ENCODE data around the gene UPB1.

UPB1 gene

DNA sequence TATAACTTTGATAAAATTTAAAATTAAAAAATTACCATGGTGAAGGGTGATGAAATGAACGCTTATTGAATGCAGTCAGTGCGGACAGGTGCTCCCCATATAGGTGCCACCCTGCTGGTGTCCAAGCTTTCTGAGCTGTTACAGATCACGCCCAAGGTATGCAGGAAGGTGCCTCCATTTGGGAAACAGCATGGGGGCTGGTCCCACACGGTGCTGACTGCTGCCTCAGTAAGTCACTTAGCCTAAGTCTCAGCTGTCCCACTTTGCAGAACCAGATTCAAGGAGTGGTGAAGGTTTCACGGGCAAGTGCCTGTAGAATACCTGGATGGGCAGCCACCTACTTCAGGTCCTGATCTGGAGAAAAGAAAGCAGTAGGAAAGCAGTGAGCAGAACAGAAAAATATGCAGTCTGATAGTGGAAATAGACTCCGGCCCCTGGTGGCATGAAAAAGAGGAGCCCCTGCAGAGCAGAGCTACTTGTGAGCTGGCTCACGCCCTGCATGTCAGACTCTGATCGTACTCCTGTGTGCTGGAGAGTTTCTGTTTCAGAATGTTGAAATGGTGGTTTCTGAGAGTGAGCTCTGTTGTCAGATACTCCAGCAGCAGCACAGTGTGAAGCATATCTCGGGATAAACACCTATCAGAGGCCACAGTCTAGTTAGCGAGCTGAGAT, 34.6 kb upstream of the UPB1 start:
- no peaks in the 10 kb centered on the region for H3K9me3 Mint-ChIP-seq
- peaks cover 24% of the 10 kb centered on the region for H3K4me1 Mint-ChIP-seq
- TF ChIP-seq, protein P1, sequence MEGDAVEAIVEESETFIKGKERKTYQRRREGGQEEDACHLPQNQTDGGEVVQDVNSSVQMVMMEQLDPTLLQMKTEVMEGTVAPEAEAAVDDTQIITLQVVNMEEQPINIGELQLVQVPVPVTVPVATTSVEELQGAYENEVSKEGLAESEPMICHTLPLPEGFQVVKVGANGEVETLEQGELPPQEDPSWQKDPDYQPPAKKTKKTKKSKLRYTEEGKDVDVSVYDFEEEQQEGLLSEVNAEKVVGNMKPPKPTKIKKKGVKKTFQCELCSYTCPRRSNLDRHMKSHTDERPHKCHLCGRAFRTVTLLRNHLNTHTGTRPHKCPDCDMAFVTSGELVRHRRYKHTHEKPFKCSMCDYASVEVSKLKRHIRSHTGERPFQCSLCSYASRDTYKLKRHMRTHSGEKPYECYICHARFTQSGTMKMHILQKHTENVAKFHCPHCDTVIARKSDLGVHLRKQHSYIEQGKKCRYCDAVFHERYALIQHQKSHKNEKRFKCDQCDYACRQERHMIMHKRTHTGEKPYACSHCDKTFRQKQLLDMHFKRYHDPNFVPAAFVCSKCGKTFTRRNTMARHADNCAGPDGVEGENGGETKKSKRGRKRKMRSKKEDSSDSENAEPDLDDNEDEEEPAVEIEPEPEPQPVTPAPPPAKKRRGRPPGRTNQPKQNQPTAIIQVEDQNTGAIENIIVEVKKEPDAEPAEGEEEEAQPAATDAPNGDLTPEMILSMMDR (IDR thresholded peaks at IDR 0.05; ENCODE audit: unreplicated experiment in 3 of 3): no peak
- peak overlapping the region in 2 of 3 experiments; percentile 50 to 65 for H3K27ac Mint-ChIP-seq
- H3K27me3 Mint-ChIP-seq (ENCODE audit: low read depth): peaks cover 8% of the 10 kb centered on the region
- no peak overlapping the region for H3K4me3 Mint-ChIP-seq
- H3K36me3 Mint-ChIP-seq (ENCODE audit: low read depth): no peaks in the 10 kb centered on the region

DNA sequence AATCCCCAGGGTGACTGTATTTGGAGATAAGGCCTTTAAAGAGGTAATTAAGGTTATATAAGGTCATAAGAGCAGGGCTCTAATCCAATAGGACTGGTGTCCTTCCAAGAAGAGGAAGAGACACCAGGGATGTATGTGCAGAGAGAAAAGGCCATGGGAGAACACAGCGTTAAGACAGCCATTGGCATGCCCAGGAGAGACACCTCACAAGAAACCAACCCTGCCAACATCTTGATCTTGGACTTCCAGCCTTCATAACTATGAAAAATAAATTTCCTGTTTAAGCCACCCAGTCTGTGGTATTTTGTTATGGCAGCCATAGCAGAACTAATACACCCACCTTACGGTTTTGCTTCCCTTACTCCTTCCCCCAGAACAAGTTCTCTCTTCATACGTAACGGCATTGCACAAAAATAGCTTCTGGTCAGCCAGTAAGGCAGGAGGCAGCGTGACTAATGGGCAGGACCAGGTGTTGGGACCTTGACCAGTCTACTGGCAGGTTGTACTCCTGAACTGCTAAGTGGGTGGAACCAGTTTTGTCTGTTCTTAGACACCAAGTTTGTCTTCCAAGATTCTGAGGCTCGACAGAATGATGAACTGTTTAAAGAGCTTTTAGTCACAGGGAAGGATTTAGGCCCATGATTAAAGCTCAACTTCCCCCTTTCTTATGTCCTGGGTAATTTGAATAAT, 31.9 kb upstream of the UPB1 start:
- no peaks in the 10 kb centered on the region for H3K36me3 Mint-ChIP-seq (ENCODE audit: low read depth)
- peak overlapping the region in 2 of 3 experiments; percentile 15 to 56 for H3K27ac Mint-ChIP-seq
- peaks cover 37% of the 10 kb centered on the region for H3K4me1 Mint-ChIP-seq
- H3K4me3 Mint-ChIP-seq: no peak overlapping the region
- H3K27me3 Mint-ChIP-seq (ENCODE audit: low read depth): no peaks in the 10 kb centered on the region
- H3K9me3 Mint-ChIP-seq: no peaks in the 10 kb centered on the region
- TF ChIP-seq, protein P1 (IDR thresholded peaks at IDR 0.05; ENCODE audit: unreplicated experiment in 3 of 3): no peak

DNA sequence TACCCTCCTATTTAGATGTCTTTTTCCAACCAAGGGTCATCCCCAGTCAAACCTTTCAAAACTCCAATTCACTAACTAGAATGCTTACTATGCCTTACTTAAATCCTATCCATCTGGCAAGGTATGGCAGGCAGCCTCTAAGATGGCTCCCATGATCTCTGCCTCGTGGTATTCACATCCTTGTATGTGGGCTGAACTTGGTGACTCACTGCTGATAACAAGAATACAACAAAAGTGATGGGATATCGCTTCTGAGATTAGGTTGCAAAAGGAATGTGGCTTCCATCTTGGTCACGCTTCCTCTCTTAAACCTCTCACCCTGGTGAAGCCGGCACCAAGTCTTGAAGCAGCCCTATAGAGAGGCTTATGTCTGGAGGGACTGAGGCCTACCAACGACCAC, 29.6 kb upstream of the UPB1 start:
- no peak overlapping the region for H3K4me3 Mint-ChIP-seq
- peaks cover 29% of the 10 kb centered on the region for H3K4me1 Mint-ChIP-seq
- no peaks in the 10 kb centered on the region for H3K9me3 Mint-ChIP-seq
- H3K27me3 Mint-ChIP-seq (ENCODE audit: low read depth): no peaks in the 10 kb centered on the region
- peak overlapping the region; percentile 86 to 97 (median 94) for H3K27ac Mint-ChIP-seq
- TF ChIP-seq, protein P1 (IDR thresholded peaks at IDR 0.05; ENCODE audit: unreplicated experiment in 3 of 3): no peak
- no peaks in the 10 kb centered on the region for H3K36me3 Mint-ChIP-seq (ENCODE audit: low read depth)

DNA sequence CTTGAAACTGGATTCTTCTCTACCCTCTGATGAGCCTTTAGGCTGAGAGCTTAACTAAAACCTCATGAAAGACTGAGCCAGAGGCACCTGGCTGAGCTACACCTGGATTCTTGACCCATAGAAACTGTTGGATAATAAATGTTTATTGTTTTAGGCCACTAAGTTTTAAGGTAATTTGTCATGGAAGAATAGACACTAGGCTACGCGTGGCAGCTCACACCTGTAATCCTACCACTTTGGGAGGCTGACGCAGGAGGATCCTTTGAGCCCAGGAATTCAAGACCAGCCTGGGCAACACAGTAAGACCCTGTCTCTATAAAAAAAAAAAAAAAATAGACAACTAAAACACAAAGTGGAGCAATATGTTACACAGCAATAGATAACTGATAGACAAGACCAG, 29.2 kb upstream of the UPB1 start:
- Mint-ChIP-seq H3K27ac (peak overlapping the region; percentile 86 to 97 (median 94)), H3K4me1 (peaks cover 25% of the 10 kb centered on the region), H3K9me3 (no peaks in the 10 kb centered on the region), H3K36me3 (ENCODE audit: low read depth) (no peaks in the 10 kb centered on the region), H3K27me3 (ENCODE audit: low read depth) (no peaks in the 10 kb centered on the region), H3K4me3 (no peak overlapping the region)
- TF ChIP-seq, protein P1 (IDR thresholded peaks at IDR 0.05; ENCODE audit: unreplicated experiment in 3 of 3): no peak

GRCh38 chr22:24466716-24467328, 28.3 kb upstream of the UPB1 start:
- Mint-ChIP-seq H3K4me1 (peaks cover 31% of the 10 kb centered on the region), H3K36me3 (ENCODE audit: low read depth) (no peaks in the 10 kb centered on the region), H3K4me3 (peak overlapping the region in 2 of 3 experiments; percentile 15 to 18), H3K27me3 (ENCODE audit: low read depth) (no peaks in the 10 kb centered on the region), H3K9me3 (no peaks in the 10 kb centered on the region), H3K27ac (peak overlapping the region; percentile 86 to 97 (median 94))
- TF ChIP-seq, protein P1 (IDR thresholded peaks at IDR 0.05; ENCODE audit: unreplicated experiment in 3 of 3): no peak
